Stimulated activated CD8-positive, alpha-beta memory T cell treated with anti-CD3 and anti-CD28 coated beads, Interleukin-4, amount 100 ng/mL, for 1 hour (primary cell): ENCODE data around the gene TARBP1.
"Not testable (repeated sequence)": the region's sequence is repeated elsewhere in the genome, so short reads cannot be mapped to it uniquely, and the experiment has no call there.

Source experiments
- DNase-seq, 2 donors: peaks; one replicate each; pipeline ENCODE4 v3.0.0-alpha.2; 2020; ENCODE audit warnings: low read depth in 2 of 2, low spot score in 1 of 2

TARBP1 gene

DNA sequence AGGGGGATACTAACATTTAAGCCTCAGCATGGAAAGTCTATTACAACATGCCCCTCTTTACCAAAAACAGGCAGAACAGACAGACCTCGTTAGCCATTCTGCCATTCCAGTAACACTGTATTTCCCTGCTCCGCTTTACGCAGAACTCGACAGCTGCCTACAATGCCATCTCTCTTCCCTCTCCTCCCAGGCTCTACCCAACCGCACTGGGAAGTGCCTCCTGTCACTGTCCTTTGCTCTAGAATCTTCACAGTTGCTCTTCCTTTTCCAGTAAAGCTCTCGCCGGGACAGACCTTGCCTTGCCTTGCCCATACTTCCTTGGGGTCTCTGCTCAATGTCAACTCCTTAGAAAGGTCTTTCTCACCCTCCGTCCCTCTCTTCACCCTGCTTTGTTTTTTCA, 82.9 kb downstream of the TARBP1 start:
- DNase-seq: no peak

DNA sequence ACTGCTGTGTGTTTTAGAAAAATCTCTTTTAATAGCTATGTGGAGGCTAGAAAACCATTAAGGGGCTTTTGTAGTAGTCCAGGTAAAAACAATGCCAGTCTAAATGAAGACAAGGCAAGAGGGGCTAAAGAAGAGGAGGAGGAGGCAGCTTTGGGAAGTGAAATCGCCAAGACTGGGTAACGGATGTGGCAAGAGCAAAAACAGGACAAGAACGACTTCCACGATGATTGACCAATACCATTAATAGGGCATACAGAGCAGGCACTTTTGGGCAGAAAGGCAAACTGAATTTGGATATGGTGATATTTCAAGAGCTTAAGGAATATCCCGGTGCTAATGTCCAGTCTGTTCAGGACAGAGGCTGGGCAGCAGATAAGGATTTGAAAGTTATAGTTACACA, 83.7 kb downstream of the TARBP1 start:
- no peak for DNase-seq

DNA sequence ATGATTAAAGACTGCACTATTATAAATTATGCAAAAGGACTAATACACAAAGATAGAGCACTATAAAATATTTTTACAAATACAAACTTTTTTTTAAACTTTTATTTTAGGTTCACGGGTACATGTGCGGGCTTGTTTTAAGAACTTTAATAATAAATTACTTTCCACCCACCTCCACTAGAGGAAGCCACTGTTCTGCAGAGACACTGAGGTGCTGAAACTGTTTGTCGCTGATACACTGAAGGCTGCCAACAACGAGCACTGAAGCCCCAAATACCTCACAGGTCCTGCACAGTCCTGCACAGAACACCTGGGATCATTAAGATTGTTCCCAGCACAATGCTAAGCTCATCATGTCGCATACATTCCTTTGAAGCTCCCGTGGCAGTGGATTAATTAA, 85.8 kb downstream of the TARBP1 start:
- no peak for DNase-seq

DNA sequence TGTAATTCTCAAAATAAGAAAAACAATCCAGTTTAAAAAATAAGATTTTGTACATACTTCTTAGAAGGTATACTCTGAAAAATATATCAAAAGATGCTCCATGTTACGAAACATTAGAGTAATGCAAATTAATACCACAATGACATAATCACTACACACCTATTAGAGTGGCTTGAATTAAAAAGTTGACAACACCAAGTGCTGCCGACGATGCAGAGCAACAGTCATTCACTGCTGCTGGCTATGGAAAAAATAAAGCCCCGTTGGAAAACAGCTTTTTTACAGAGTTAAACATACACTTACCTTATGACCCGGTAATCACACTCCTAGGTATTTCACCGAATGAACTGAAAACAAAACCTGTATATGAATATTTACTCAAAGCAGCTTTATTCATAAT, 90.9 kb downstream of the TARBP1 start:
- no peak for DNase-seq

DNA sequence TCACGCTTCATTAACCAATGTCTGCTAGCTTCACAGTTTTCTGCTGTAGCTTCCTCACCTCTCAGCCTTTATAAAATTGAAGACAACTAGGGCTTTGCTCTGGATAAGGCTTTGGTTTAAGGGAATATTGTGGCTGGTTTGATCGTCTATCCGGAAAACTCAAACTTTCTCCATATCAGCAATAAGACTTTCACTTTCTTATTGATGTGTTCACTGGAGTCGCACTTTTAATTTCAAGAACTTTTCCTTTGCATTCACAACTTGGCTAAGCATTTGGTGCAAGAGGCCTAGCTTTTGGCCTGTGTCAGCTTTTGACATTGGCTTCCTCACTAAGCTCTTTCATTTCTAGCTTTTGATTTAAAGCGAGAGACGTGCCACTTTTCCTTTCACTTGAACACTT, 92.9 kb downstream of the TARBP1 start:
- DNase-seq: no peak

DNA sequence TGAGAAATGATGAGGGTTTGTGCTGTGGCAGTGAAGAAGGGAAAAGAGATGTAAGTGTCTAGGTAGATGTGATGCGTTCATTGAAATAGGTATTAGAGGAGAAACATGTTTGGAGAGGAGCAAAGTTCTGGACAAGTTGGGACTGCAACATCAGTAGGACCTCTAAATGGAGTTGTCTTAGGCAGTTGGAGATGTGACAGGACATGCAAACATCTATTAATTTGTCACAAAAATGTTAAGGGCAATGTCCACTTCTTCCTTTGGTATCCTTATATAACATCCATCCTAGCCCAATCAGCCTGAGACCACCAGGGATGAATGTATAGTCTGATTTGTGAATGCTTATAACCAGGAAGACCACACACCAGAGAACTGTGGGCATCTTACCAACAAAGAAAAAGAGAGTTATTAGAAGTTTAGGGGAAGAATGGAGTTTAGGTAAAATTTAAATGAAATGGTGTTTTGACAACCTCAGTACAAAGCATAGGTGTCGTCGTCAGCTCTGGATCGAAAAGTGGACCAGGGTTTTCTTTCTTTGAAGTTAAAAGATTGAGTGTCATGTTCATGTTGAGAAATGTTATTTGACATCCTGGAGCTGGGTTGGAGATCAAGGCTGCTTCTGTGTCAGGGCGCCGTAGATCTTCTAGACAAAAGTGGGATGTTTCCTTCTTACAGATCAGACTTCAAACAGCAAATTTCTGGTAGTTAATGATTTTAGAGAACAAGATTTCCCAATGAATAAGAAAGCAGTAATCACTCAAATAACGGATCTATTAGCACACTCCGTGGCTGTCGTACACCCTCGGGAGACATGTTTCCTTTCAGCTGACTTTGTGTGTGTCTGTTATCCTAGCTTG, 97.1 kb downstream of the TARBP1 start:
- DNase-seq: no peak

DNA sequence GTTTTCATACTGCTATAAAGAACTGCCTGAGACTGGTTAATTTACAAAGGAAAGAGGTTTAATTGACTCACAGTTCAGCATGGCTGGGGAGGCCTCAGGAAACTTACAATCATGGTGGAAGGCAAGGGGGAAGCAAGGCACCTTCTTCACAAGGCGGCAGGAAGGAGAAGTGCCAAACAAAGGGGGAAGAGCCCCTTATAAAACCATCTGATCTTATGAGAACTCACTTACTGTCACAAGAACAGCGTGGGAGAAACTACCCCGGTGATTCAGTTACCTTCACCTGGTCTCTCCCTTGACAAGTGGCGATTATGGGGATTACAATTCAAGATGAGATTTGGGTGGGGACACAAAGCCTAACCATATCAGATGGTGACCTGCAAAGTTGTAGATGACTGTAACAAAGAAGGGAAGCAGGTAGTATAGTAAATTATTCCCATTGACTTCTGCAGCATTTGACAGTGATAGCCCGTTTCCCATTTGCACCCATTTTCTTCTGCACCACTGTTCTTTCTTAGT, 99.3 kb downstream of the TARBP1 start:
- not testable (repeated sequence) for DNase-seq

DNA sequence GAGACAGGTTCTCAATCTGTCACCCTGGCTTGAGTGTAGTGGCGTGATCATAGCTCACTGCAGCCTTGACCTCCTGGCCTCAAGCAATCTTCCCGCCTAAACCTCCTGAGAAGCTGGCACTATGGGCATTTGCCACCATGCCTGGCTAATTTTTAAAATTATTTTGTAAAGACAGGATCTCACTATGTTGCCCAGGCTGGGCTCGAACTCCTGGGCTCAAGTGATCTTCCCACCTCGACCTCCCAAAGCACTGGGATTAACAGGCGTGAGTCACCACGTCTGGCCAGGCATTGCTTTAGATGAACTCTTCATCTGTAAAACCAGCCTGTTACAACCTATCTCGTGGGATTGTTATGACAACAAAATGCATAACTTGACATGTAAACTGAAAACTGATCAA, 103.3 kb downstream of the TARBP1 start:
- DNase-seq: no peak

DNA sequence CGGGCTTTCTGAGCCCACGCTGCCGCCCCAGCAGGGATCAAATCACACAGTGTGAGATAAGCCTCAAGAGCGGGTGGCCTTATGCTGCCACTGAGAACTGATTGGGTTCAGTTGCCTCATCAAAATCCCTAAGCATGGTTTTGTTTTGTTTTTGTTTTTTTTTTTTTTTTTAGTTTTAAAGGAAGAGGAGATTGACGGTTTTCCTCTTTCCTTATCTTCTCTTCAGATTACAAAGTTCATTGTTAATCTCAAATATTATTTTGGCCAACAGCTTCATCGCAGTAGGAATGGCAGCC, 105.1 kb downstream of the TARBP1 start:
- DNase-seq: no peak

- peak; percentile 77 to 79 for DNase-seq
Measured at GRCh38 chr1:234373064-234373958, 105.7 kb downstream of the TARBP1 start, which contains the start of gene COA6. Gene COA6, plus strand, starts transcription at chr1:234373456. Its CDS starts 11 bp downstream, at chr1:234373467.

GRCh38 chr1:234372011-234372757, 106.8 kb downstream of the TARBP1 start:
- no peak for DNase-seq

GRCh38 chr1:234371414-234371813, 107.6 kb downstream of the TARBP1 start:
- no peak for DNase-seq

GRCh38 chr1:234369784-234370183, 109.2 kb downstream of the TARBP1 start:
- DNase-seq: no peak

GRCh38 chr1:234369033-234369430, 109.9 kb downstream of the TARBP1 start:
- DNase-seq: no peak

- DNase-seq: no peak
Measured at GRCh38 chr1:234368320-234369032, 110.5 kb downstream of the TARBP1 start.

DNA sequence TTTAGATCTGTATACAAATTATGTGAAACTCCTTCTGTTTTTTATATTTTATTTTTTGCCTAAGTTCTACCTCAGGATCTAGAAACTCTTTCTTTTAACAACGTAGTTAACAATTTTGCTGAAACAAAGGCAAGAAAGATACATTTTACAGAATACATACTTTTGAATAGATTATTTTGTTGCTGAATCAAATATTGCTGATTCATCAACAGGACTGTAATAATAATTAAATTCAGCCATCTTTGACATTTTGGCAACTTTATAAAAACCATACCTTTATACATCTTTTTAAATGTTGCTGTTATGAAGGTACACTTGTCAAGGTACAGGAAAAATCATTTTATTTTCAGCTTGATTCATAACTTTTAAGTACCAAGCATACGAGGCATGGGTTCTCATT, 116.4 kb downstream of the TARBP1 start:
- no peak for DNase-seq

DNA sequence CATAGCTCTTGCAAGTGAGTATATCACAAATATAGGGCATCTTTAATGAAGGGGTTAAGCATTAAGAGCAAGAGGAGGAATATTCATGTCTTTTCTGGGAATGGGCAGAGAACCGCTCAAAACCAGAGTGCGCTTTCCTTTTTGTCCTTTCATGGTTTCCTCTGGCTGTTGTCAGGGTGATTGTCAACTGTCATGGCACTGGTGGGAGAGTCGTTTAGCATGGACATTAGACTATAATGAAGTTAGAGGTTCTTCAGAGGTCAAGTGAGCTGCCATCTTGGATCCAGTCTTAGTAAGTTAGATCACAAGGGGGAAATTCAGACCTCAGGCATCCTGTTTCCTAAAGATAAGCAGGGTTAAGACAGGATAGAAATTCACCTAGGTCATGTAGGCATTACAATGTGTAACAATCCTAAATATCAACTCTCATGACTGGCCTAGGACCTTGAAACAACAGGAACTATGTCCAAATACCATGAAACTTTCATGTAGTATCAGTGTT, 117.8 kb downstream of the TARBP1 start:
- no peak for DNase-seq

DNA sequence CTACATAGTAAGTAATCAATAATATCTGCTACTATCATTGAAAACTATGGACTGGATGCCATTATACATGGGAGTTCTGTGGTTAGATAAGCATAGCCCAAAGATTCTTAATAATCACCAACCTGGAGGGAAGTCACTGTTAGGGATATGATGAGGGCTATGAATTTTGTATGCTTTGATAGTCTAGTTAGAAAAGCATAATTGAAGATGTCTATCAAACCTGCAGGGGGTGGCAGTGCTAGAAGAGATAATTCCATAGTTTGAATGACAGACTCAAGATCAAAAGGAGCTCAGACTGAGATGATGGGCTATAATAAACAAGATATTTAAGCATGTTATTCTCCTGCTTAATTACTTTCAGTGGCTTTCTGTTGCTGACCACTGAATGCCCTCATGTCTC, 121.1 kb downstream of the TARBP1 start:
- DNase-seq: no peak

GRCh38 chr1:234356615-234357269, 122.2 kb downstream of the TARBP1 start:
- peak in 1 of 2 donors; percentile 15 for DNase-seq
